ENCODE data around the gene FIBP. TPM values are rescaled to one million over a fixed set of nuclear protein-coding genes. Genes with fewer than 3 reads are reported as not detected.
A peak's percentile ranks its signal among the peaks of the same experiment; 100 is the strongest.

Gene FIBP
- total and polyA plus RNA-seq, 3 experiments from 2014 or later: 78.6 to 123 (median 121) TPM

GRCh38 chr11:65912845-65913244 is 24.6 kb upstream of the FIBP start:
- Histone ChIP-seq H3K9me3 (ENCODE audit: low read length) (no peaks in the 10 kb centered on the region), H3K27ac (ENCODE audit: low read depth, low read length) (no peak overlapping the region), H3K4me1 (ENCODE audit: insufficient read depth, low read length) (peaks cover 20% of the 10 kb centered on the region), H3K4me3 (ENCODE audit: low read length) (no peak overlapping the region), H3K36me3 (ENCODE audit: insufficient read depth, low read length) (peaks cover 6% of the 10 kb centered on the region), H3K27me3 (ENCODE audit: insufficient read depth, low read length, poor library complexity, severe bottlenecking) (no peaks in the 10 kb centered on the region)
- POLR2A ChIA-PET: no interaction called here
- DNase-seq: no peak
- CTCF ChIA-PET: interaction anchor here (1.6 kb wide), 1 partner anchor 39 kb away, joined by 4 read pairs; no protein-coding TSS in a partner anchor
- Mint-ChIP-seq H3K27me3 (peaks cover 3 to 10% of the 10 kb centered on the region in 2 donors), H3K27ac (no peak overlapping the region), H3K36me3 (peaks cover 0 to 11% (median 3%) of the 10 kb centered on the region in 3 donors), H3K9me3 (no peaks in the 10 kb centered on the region), H3K4me3 (no peak overlapping the region), H3K4me1 (peaks cover 20 to 35% (median 28%) of the 10 kb centered on the region in 3 donors)

GRCh38 chr11:65911682-65912568 is 23.7 kb upstream of the FIBP start:
- H3K4me3 Mint-ChIP-seq: no peak overlapping the region
- ChIA-PET POLR2A (interaction anchor here (1.2 kb wide), 1 partner anchor 21 kb away, joined by 4 read pairs; the partner anchor contains the start of gene CCDC85B), CTCF (interaction anchor here (0.6 to 1.6 kb wide), 4 partner anchors 21 to 1178 kb away, joined by 3 to 6 read pairs (median 4); partner anchors contain the start of genes CCDC85B and FIBP)
- no peak overlapping the region for H3K27ac Mint-ChIP-seq
- no peak for DNase-seq
- H3K4me3 ChIP-seq (ENCODE audit: low read length): no peak overlapping the region
- H3K4me1 Mint-ChIP-seq: peaks cover 16 to 29% (median 23%) of the 10 kb centered on the region in 3 donors
- no peak overlapping the region for H3K27ac ChIP-seq (ENCODE audit: low read depth, low read length)
- peaks cover 3 to 14% of the 10 kb centered on the region in 2 donors for H3K27me3 Mint-ChIP-seq
- peaks cover 0 to 7% (median 3%) of the 10 kb centered on the region in 3 donors for H3K36me3 Mint-ChIP-seq
- no peaks in the 10 kb centered on the region for H3K27me3 ChIP-seq (ENCODE audit: insufficient read depth, low read length, poor library complexity, severe bottlenecking)
- H3K9me3 ChIP-seq (ENCODE audit: low read length): no peaks in the 10 kb centered on the region
- H3K9me3 Mint-ChIP-seq: no peaks in the 10 kb centered on the region
- H3K36me3 ChIP-seq (ENCODE audit: insufficient read depth, low read length): no peaks in the 10 kb centered on the region
- peaks cover 11% of the 10 kb centered on the region for H3K4me1 ChIP-seq (ENCODE audit: insufficient read depth, low read length)

GRCh38 chr11:65907878-65908277 is 19.6 kb upstream of the FIBP start:
- Histone ChIP-seq H3K9me3 (ENCODE audit: low read length) (no peaks in the 10 kb centered on the region), H3K4me1 (ENCODE audit: insufficient read depth, low read length) (no peaks in the 10 kb centered on the region), H3K4me3 (ENCODE audit: low read length) (no peak overlapping the region), H3K36me3 (ENCODE audit: insufficient read depth, low read length) (no peaks in the 10 kb centered on the region), H3K27ac (ENCODE audit: low read depth, low read length) (no peak overlapping the region), H3K27me3 (ENCODE audit: insufficient read depth, low read length, poor library complexity, severe bottlenecking) (no peaks in the 10 kb centered on the region)
- Mint-ChIP-seq H3K9me3 (no peaks in the 10 kb centered on the region), H3K27ac (no peak overlapping the region), H3K4me3 (no peak overlapping the region), H3K27me3 (peaks cover 0 to 14% of the 10 kb centered on the region in 2 donors), H3K4me1 (peaks cover 4 to 8% (median 7%) of the 10 kb centered on the region in 3 donors), H3K36me3 (no peaks in the 10 kb centered on the region)
- no peak for DNase-seq
- ChIA-PET POLR2A (interaction anchor here (1.8 kb wide), 1 partner anchor 17 kb away, joined by 9 read pairs; the partner anchor contains the start of gene CCDC85B), CTCF (interaction anchor here (1.3 kb wide), 1 partner anchor 11 kb away, joined by 4 read pairs; the partner anchor contains the start of gene C11orf68)

- CTCF ChIA-PET: interaction anchor here (1.0 to 2.2 kb wide), 3 partner anchors 17 to 33 kb away, joined by 3 to 14 read pairs (median 3); partner anchors contain the start of gene CCDC85B
- no peaks in the 10 kb centered on the region for H3K9me3 ChIP-seq (ENCODE audit: low read length)
- DNase-seq: no peak
- no peaks in the 10 kb centered on the region for H3K27me3 ChIP-seq (ENCODE audit: insufficient read depth, low read length, poor library complexity, severe bottlenecking)
- no peaks in the 10 kb centered on the region for H3K4me1 ChIP-seq (ENCODE audit: insufficient read depth, low read length)
- peaks cover 0 to 11% of the 10 kb centered on the region in 2 donors for H3K27me3 Mint-ChIP-seq
- no peaks in the 10 kb centered on the region for H3K36me3 ChIP-seq (ENCODE audit: insufficient read depth, low read length)
- no peaks in the 10 kb centered on the region for H3K9me3 Mint-ChIP-seq
- H3K4me3 ChIP-seq (ENCODE audit: low read length): no peak overlapping the region
- no peak overlapping the region for H3K27ac Mint-ChIP-seq
- H3K27ac ChIP-seq (ENCODE audit: low read depth, low read length): peak overlapping the region; percentile 35
- peaks cover 5 to 8% (median 7%) of the 10 kb centered on the region in 3 donors for H3K4me1 Mint-ChIP-seq
- no peak overlapping the region for H3K4me3 Mint-ChIP-seq
- POLR2A ChIA-PET: interaction anchor here (0.8 kb wide), 1 partner anchor 16 kb away, joined by 3 read pairs; the partner anchor contains the start of gene CCDC85B
- no peaks in the 10 kb centered on the region for H3K36me3 Mint-ChIP-seq
Observed at GRCh38 chr11:65906602-65907001, 18.3 kb upstream of the FIBP start.

GRCh38 chr11:65903715-65904114 is 15.4 kb upstream of the FIBP start:
- Histone ChIP-seq H3K27ac (ENCODE audit: low read depth, low read length) (peak overlapping the region; percentile 25), H3K27me3 (ENCODE audit: insufficient read depth, low read length, poor library complexity, severe bottlenecking) (peaks cover under 1% of the 10 kb centered on the region), H3K4me3 (ENCODE audit: low read length) (no peak overlapping the region), H3K9me3 (ENCODE audit: low read length) (no peaks in the 10 kb centered on the region), H3K4me1 (ENCODE audit: insufficient read depth, low read length) (peaks cover 21% of the 10 kb centered on the region), H3K36me3 (ENCODE audit: insufficient read depth, low read length) (no peaks in the 10 kb centered on the region)
- peaks cover 5 to 12% (median 6%) of the 10 kb centered on the region in 3 donors for H3K4me1 Mint-ChIP-seq
- peak overlapping the region in 1 of 7 donors; percentile 35 for H3K4me3 Mint-ChIP-seq
- peaks cover 0 to 5% of the 10 kb centered on the region in 2 donors for H3K27me3 Mint-ChIP-seq
- no peaks in the 10 kb centered on the region for H3K9me3 Mint-ChIP-seq
- H3K27ac Mint-ChIP-seq: peak overlapping the region in 2 of 8 donors; percentile 15
- DNase-seq: no peak
- ChIA-PET CTCF (interaction anchor here (1.4 kb wide), 1 partner anchor 19 kb away, joined by 3 read pairs; no protein-coding TSS in a partner anchor), POLR2A (no interaction called here)
- no peaks in the 10 kb centered on the region for H3K36me3 Mint-ChIP-seq

- H3K36me3 ChIP-seq (ENCODE audit: insufficient read depth, low read length): no peaks in the 10 kb centered on the region
- ChIA-PET CTCF (interaction anchor here (1.4 to 2.1 kb wide), 2 partner anchors 19 kb away, joined by 3 to 9 read pairs; no protein-coding TSS in a partner anchor), POLR2A (no interaction called here)
- DNase-seq: no peak
- peak overlapping the region in 2 of 8 donors; percentile 15 to 64 for H3K27ac Mint-ChIP-seq
- H3K36me3 Mint-ChIP-seq: no peaks in the 10 kb centered on the region
- H3K9me3 ChIP-seq (ENCODE audit: low read length): no peaks in the 10 kb centered on the region
- peaks cover 0 to 5% of the 10 kb centered on the region in 2 donors for H3K27me3 Mint-ChIP-seq
- H3K4me1 Mint-ChIP-seq: peaks cover 6 to 13% (median 6%) of the 10 kb centered on the region in 3 donors
- H3K27me3 ChIP-seq (ENCODE audit: insufficient read depth, low read length, poor library complexity, severe bottlenecking): peaks cover 6% of the 10 kb centered on the region
- H3K9me3 Mint-ChIP-seq: no peaks in the 10 kb centered on the region
- H3K4me3 ChIP-seq (ENCODE audit: low read length): no peak overlapping the region
- H3K27ac ChIP-seq (ENCODE audit: low read depth, low read length): peak overlapping the region; percentile 25
- peaks cover 24% of the 10 kb centered on the region for H3K4me1 ChIP-seq (ENCODE audit: insufficient read depth, low read length)
- H3K4me3 Mint-ChIP-seq: no peak overlapping the region
Observed at GRCh38 chr11:65903068-65903481, 14.8 kb upstream of the FIBP start.

DNA sequence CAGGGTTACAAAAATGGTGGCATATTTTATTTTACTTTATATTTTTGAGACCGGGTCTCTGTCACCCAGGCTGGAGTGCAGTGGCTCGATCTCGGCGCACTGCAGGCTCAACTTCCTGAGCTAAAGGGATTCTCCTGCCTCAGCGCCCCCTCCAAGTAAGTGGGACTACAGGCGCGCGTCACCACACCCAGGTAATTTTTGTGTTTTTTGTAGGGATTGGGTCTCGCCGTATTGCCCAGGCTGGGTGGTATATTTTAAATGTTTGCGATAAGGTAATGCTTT is 12.6 kb upstream of the FIBP start:
- CTCF ChIA-PET: interaction anchor here (1.0 to 5.9 kb wide), 5 partner anchors 11 to 167 kb away, joined by 3 to 79 read pairs (median 6); partner anchors contain the start of genes CCDC85B, FIBP and MUS81
- Mint-ChIP-seq H3K4me3 (peak overlapping the region in 6 of 7 donors; percentile 52 to 83 (median 60)), H3K9me3 (no peaks in the 10 kb centered on the region), H3K36me3 (no peaks in the 10 kb centered on the region), H3K27me3 (no peaks in the 10 kb centered on the region), H3K4me1 (peaks cover 6 to 13% (median 7%) of the 10 kb centered on the region in 3 donors), H3K27ac (peak overlapping the region in 7 of 8 donors; percentile 35 to 92 (median 88))
- no peak for DNase-seq
- H3K4me1 ChIP-seq (ENCODE audit: insufficient read depth, low read length): peaks cover 24% of the 10 kb centered on the region
- POLR2A ChIA-PET: interaction anchor here (0.7 to 3.7 kb wide), 3 partner anchors 10 to 18 kb away, joined by 3 to 32 read pairs (median 5); partner anchors contain the start of genes C11orf68, CCDC85B and FIBP
- H3K27ac ChIP-seq (ENCODE audit: low read depth, low read length): no peak overlapping the region
- H3K4me3 ChIP-seq (ENCODE audit: low read length): no peak overlapping the region
- H3K27me3 ChIP-seq (ENCODE audit: insufficient read depth, low read length, poor library complexity, severe bottlenecking): peaks cover 6% of the 10 kb centered on the region
- no peaks in the 10 kb centered on the region for H3K9me3 ChIP-seq (ENCODE audit: low read length)
- no peaks in the 10 kb centered on the region for H3K36me3 ChIP-seq (ENCODE audit: insufficient read depth, low read length)

All from CD8-positive, alpha-beta memory T cell (primary cell).